H9 (cell line): ENCODE data around the gene PRTG. TPM values are rescaled to one million over a fixed set of nuclear protein-coding genes. Genes with fewer than 3 reads are reported as not detected.

ENCODE experiments used
- DNase-seq: peaks from one replicate; pipeline ENCODE4 v3.0.0-alpha.2; 2017
- H2AFZ ChIP-seq: one replicate; pipeline ENCODE4 v1.6.1; 2013; ENCODE audit warnings: mild to moderate bottlenecking, low read length, control low read depth, moderate library complexity
- H2AK5ac ChIP-seq: 2 replicates; pipeline ENCODE4 v1.6.1; 2013; ENCODE audit warnings: low read length, control low read depth, mixed read lengths; ENCODE audit not compliant: insufficient read length
- H2BK120ac ChIP-seq: one replicate; pipeline ENCODE4 v1.6.1; 2013; ENCODE audit warnings: low read depth, mild to moderate bottlenecking, low read length, control low read depth, inconsistent platforms; ENCODE audit not compliant: poor library complexity, severe bottlenecking
- H2BK12ac ChIP-seq: 2 replicates; pipeline ENCODE4 v1.6.1; 2013; ENCODE audit warnings: low read length, control low read depth, mixed read lengths, low read depth; ENCODE audit not compliant: insufficient read length
- H2BK15ac ChIP-seq: 2 replicates; pipeline ENCODE4 v1.6.1; 2013; ENCODE audit warnings: low read depth, low read length, control low read depth
- H2BK20ac ChIP-seq: one replicate; pipeline ENCODE4 v1.6.1; 2013; ENCODE audit warnings: low read depth, mild to moderate bottlenecking, low read length, control low read depth, inconsistent platforms; ENCODE audit not compliant: poor library complexity, severe bottlenecking
- H2BK5ac ChIP-seq: 2 replicates; pipeline ENCODE4 v1.6.1; 2013; ENCODE audit warnings: low read length, control low read depth, mixed read lengths; ENCODE audit not compliant: insufficient read length
- H3K14ac ChIP-seq: 2 replicates; pipeline ENCODE4 v1.6.1; 2013; ENCODE audit warnings: low read length, control low read depth; ENCODE audit not compliant: insufficient read depth
- H3K18ac ChIP-seq: 2 replicates; pipeline ENCODE4 v1.6.1; 2013; ENCODE audit warnings: low read depth, mild to moderate bottlenecking, mixed read lengths, low read length, control low read depth; ENCODE audit not compliant: insufficient read length
- H3K23ac ChIP-seq: 2 replicates; pipeline ENCODE4 v1.6.1; 2013; ENCODE audit warnings: low read length, control low read depth, mixed read lengths, low read depth; ENCODE audit not compliant: insufficient read length
- H3K23me2 ChIP-seq: 2 replicates; pipeline ENCODE4 v1.6.1; 2013; ENCODE audit warnings: low read depth, mild to moderate bottlenecking, mixed read lengths, low read length, control low read depth; ENCODE audit not compliant: insufficient read length, poor library complexity, severe bottlenecking
- H3K27ac ChIP-seq: 2 replicates; pipeline ENCODE4 v1.5.1; 2013; ENCODE audit warnings: low read length, control low read depth, mixed read lengths, low read depth; ENCODE audit not compliant: insufficient read length
- H3K27me3 ChIP-seq: 2 replicates; pipeline ENCODE4 v1.6.1; 2013; ENCODE audit warnings: low read length, control low read depth, inconsistent platforms; ENCODE audit not compliant: insufficient read depth
- H3K4ac ChIP-seq: 2 replicates; pipeline ENCODE4 v1.6.1; 2013; ENCODE audit warnings: low read depth, mild to moderate bottlenecking, control low read depth, inconsistent platforms, low read length, moderate library complexity
- H3K4me1 ChIP-seq: 2 replicates; pipeline ENCODE4 v1.6.1; 2013; ENCODE audit warnings: low read length, control low read depth, inconsistent platforms; ENCODE audit not compliant: insufficient read depth
- H3K4me2 ChIP-seq: 2 replicates; pipeline ENCODE4 v1.6.1; 2013; ENCODE audit warnings: low read length, control low read depth, mixed read lengths; ENCODE audit not compliant: insufficient read length, insufficient read depth
- H3K56ac ChIP-seq: 2 replicates; pipeline ENCODE4 v1.6.1; 2013; ENCODE audit warnings: low read depth, mild to moderate bottlenecking, mixed read lengths, low read length, control low read depth; ENCODE audit not compliant: insufficient read length
- H3K79me1 ChIP-seq: 2 replicates; pipeline ENCODE4 v1.6.1; 2013; ENCODE audit warnings: low read depth, mild to moderate bottlenecking, moderate library complexity, low read length, control low read depth, inconsistent platforms; ENCODE audit not compliant: insufficient read depth, poor library complexity, severe bottlenecking
- H3K79me2 ChIP-seq: 2 replicates; pipeline ENCODE4 v1.6.1; 2013; ENCODE audit warnings: low read length, control low read depth, inconsistent platforms; ENCODE audit not compliant: insufficient read depth
- H3K9ac ChIP-seq: 2 replicates; pipeline ENCODE4 v1.6.1; 2013; ENCODE audit warnings: low read length, control low read depth, mixed read lengths; ENCODE audit not compliant: insufficient read length; ENCODE audit errors: extremely low read depth
- H3K9me3 ChIP-seq: one replicate; pipeline ENCODE4 v1.6.1; 2013; ENCODE audit warnings: low read depth, low read length, inconsistent platforms; ENCODE audit not compliant: control insufficient read depth
- H3T11ph ChIP-seq: one replicate; pipeline ENCODE4 v1.6.1; 2013; ENCODE audit warnings: mild to moderate bottlenecking, low read length, control low read depth, inconsistent platforms
- H4K20me1 ChIP-seq: one replicate; pipeline ENCODE4 v1.6.1; 2013; ENCODE audit not compliant: control insufficient read depth, insufficient read length, insufficient read depth
- H4K5ac ChIP-seq: 2 replicates; pipeline ENCODE4 v1.6.1; 2013; ENCODE audit warnings: low read depth, mild to moderate bottlenecking, mixed read lengths, low read length, control low read depth; ENCODE audit not compliant: insufficient read length
- H4K8ac ChIP-seq: replicated peaks from 2 replicates; pipeline ENCODE4 v1.6.1; 2013; ENCODE audit warnings: low read length, control low read depth, mixed read lengths, low read depth; ENCODE audit not compliant: insufficient read length
- H4K91ac ChIP-seq: 2 replicates; pipeline ENCODE4 v1.6.1; 2013; ENCODE audit warnings: low read depth, mild to moderate bottlenecking, moderate library complexity, mixed read lengths, low read length, control low read depth; ENCODE audit not compliant: insufficient read length
- H3K27ac Mint-ChIP-seq, 3 experiments: 2 replicates in 2 of 3; 3 replicates in 1 of 3; pipeline ENCODE4 v1.8.0; 2020 to 2021; ENCODE audit warnings: mixed read lengths in 3 of 3, mild to moderate bottlenecking in 1 of 3, moderate library complexity in 1 of 3
- H3K27me3 Mint-ChIP-seq: 2 replicates; pipeline ENCODE4 v1.8.0; 2021; ENCODE audit warnings: low read depth, mild to moderate bottlenecking, moderate library complexity, mixed read lengths
- H3K36me3 Mint-ChIP-seq, 3 experiments: 2 replicates in 2 of 3; 3 replicates in 1 of 3; pipeline ENCODE4 v1.8.0; 2020 to 2021; ENCODE audit warnings: low read depth in 3 of 3, mixed read lengths in 3 of 3; ENCODE audit not compliant: insufficient read depth in 1 of 3
- H3K4me1 Mint-ChIP-seq, 2 experiments: 2 replicates each; pipeline ENCODE4 v1.8.0; 2020; ENCODE audit warnings: mixed read lengths in 2 of 2
- H3K4me3 Mint-ChIP-seq, 2 experiments: 2 replicates in 1 of 2; 3 replicates in 1 of 2; pipeline ENCODE4 v1.8.0; 2020 to 2021; ENCODE audit warnings: mild to moderate bottlenecking in 2 of 2, mixed read lengths in 2 of 2, moderate library complexity in 1 of 2
- H3K9me3 Mint-ChIP-seq, 2 experiments: 2 replicates in 1 of 2; 3 replicates in 1 of 2; pipeline ENCODE4 v1.8.0; 2020; ENCODE audit warnings: mild to moderate bottlenecking in 2 of 2, mixed read lengths in 2 of 2, moderate library complexity in 1 of 2
- CTCF ChIP-seq: fragments of 200-600 bp; sonication (generic); conservative IDR thresholded peaks from 3 replicates; pipeline ENCODE4 v1.8.0; 2021; ENCODE audit warnings: antibody characterized with exemption, mild to moderate bottlenecking
- WGBS: extraction: QIAGEN DNeasy Blood & Tissue Kit; methylation state at CpG from one replicate; pipeline ENCODE4 v1.1.7; 2013; ENCODE audit warnings: missing lambda C conversion rate, low lambda C conversion rate, mixed read lengths; ENCODE audit not compliant: insufficient read length; ENCODE audit errors: extremely low coverage; 5-methylcytosine and 5-hydroxymethylcytosine counted together
- total RNA-seq: library from RNA; stranded (reverse); gene quantifications from 2 replicates; pipeline ENCODE4 v1.2.1, GENCODE V29; 2021

PRTG gene
- total RNA-seq, 1 experiment from 2014 or later, result 5.7 TPM

DNA sequence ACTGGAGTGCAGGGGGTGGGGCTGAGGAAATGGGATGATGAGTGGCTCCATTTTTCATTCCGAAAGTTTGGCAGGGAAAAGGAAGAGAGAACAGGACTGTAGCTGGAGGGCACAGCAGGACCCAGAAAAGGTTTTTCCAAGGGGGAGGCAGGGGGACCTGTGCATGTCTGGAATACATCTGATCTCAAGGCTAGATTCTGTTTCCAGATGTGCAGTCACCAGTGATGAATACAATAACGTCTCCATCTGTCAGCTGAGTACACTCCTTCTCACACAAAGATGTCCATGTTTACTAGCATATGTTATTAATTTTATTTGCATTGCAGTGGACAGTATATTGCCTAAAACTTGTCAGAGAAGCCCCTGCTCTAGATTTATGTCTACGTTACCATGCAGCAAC lies 39.9 kb upstream of the PRTG start:
- no peaks in the 10 kb centered on the region; the same call in 1 of the 2 replicates for H3K4me1 ChIP-seq
- H3K27me3 Mint-ChIP-seq, result peaks cover 19% of the 10 kb centered on the region
- H2BK15ac ChIP-seq, result no peak overlapping the region
- peaks cover 0 to 6% (median 2%) of the 10 kb centered on the region in 3 experiments; a peak in 1 of 7 replicates for H3K36me3 Mint-ChIP-seq
- no peak overlapping the region for H4K5ac ChIP-seq
- no peak overlapping the region for H4K91ac ChIP-seq
- no peak overlapping the region for H2BK120ac ChIP-seq
- no peak overlapping the region for H3K23ac ChIP-seq
- no peak for DNase-seq
- H2BK5ac ChIP-seq, result no peak overlapping the region
- no peak overlapping the region for H4K8ac ChIP-seq
- H3K18ac ChIP-seq, result no peak overlapping the region
- WGBS, result no CpG with 5 or more reads among the region's 3 CpGs
- no peaks in the 10 kb centered on the region for H4K20me1 ChIP-seq
- H2BK20ac ChIP-seq, result no peak overlapping the region
- H3K79me1 ChIP-seq, result no peaks in the 10 kb centered on the region
- H2AFZ ChIP-seq, result no peak overlapping the region
- H3K27me3 ChIP-seq, result no peaks in the 10 kb centered on the region
- H3K56ac ChIP-seq, result no peak overlapping the region
- H3K14ac ChIP-seq, result no peak overlapping the region
- no peaks in the 10 kb centered on the region for H3K9me3 ChIP-seq
- no peak overlapping the region for H3K27ac ChIP-seq
- TF ChIP-seq CTCF, result no peak
- H3K4me3 Mint-ChIP-seq, result no peak overlapping the region
- H3T11ph ChIP-seq, result no peak overlapping the region
- no peaks in the 10 kb centered on the region for H3K23me2 ChIP-seq
- no peak overlapping the region for H2BK12ac ChIP-seq
- no peak overlapping the region for H3K4ac ChIP-seq
- no peak overlapping the region for H3K4me2 ChIP-seq
- no peak overlapping the region for H2AK5ac ChIP-seq
- peaks cover 23 to 41% of the 10 kb centered on the region in 2 experiments for H3K4me1 Mint-ChIP-seq
- H3K9me3 Mint-ChIP-seq, result peaks cover 2 to 5% of the 10 kb centered on the region in 2 experiments; a peak in 2 of 5 replicates
- H3K9ac ChIP-seq, result no peak overlapping the region
- no peaks in the 10 kb centered on the region for H3K79me2 ChIP-seq
- no peak overlapping the region for H3K27ac Mint-ChIP-seq
